NCI-H345 treated with DMSO at 0.1 percent for 48 hours (cell line): ENCODE results near the gene SLC25A52.
"Not testable (repeated sequence)": the region's sequence is repeated elsewhere in the genome, so short reads cannot be mapped to it uniquely, and the experiment has no call there.

Source experiments
- DNase-seq: peaks from one replicate; lab custom pipeline; 2025; ENCODE audit not compliant: unreplicated experiment; lab: John Stamatoyannopoulos, UW

The SLC25A52 gene

DNA sequence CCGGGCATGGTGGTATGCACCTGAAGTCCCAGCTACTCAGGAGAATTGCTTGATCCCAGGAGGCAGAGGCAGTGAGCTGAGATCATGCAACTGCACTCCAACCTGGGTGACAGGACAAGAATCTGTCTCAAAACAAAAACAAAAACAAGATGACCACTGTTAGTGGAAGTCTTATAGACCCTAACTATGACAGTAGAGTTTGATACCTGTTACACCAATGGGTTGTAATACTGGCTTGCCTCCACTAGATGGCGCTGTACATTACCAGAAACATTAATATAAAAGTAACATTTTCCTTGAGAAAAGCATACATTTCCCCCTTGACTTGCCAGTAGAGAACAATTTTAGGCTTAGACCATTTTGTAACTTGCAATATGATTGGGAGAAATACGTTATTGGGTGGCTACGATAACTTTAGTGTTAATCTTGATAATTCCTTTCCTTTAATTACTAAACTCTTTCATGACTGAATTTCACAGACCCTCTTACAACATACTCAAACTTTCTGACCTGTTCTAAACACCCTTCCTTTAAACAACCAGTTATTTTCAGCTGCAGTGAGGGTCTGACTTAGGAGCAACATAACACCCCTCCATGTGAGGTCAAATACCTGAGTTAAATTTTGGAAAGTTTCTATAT lies 19.5 kb downstream of the SLC25A52 start:
- DNase-seq = no peak

- DNase-seq = no peak
These were observed 20.5 kb downstream of the SLC25A52 start for GRCh38 chr18:31740180-31740579.

- DNase-seq = no peak
These were observed 21.0 kb downstream of the SLC25A52 start for GRCh38 chr18:31739651-31740050.

DNA sequence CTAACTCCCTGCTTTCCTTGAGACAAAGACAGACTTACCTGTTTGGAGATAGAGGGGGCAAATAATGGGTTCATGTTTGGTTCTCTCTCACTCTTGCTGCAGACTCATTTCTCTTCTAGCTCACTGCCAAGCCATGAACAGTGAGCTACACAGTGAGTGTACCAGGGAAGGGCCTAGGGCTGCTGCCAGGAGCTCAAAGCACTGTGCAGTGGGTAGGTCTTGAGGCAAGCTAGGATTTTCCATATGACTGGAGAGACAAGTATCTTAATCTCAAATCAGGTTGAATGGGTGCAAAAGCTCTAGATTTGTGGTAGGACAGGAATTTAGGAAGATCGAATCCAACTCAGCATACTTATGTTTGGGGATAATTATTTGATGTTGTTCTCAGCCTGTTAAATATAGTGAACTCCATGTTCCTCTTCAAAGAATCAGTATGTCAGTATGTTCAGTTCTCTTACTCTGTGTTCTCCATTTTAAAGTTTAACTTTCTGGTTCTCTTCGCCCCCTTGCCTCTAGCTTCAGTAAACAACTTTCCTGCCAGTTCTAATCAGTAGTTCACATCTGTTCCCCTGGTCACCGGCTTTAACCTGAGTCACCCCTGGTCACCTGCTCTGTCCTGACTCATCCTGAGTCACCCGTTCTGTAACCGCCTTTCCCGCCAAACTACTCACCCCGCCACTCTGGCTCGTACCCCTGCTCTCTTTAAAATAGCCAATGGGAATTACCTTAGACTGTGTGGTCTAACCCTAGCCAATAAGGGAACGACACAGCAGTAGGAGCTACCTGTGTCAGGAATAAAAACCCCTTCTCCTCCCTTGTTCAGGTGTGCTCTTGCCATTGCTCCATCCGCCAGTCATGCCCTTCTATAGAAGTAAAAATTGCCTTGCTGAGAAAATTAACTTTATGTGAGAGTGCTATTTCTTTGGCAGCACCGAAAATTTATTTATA lies 21.9 kb downstream of the SLC25A52 start:
- no peak for DNase-seq

- no peak for DNase-seq
These were observed 24.1 kb downstream of the SLC25A52 start for GRCh38 chr18:31736630-31737029.

- no peak for DNase-seq
These were observed 29.1 kb downstream of the SLC25A52 start for GRCh38 chr18:31731628-31732027.

GRCh38 chr18:31729196-31729595 lies 31.5 kb downstream of the SLC25A52 start:
- not testable (repeated sequence) for DNase-seq

- no peak for DNase-seq
These were observed 36.5 kb downstream of the SLC25A52 start for GRCh38 chr18:31723990-31724711.

- DNase-seq = no peak
These were observed 37.1 kb downstream of the SLC25A52 start for GRCh38 chr18:31723639-31723989.

DNA sequence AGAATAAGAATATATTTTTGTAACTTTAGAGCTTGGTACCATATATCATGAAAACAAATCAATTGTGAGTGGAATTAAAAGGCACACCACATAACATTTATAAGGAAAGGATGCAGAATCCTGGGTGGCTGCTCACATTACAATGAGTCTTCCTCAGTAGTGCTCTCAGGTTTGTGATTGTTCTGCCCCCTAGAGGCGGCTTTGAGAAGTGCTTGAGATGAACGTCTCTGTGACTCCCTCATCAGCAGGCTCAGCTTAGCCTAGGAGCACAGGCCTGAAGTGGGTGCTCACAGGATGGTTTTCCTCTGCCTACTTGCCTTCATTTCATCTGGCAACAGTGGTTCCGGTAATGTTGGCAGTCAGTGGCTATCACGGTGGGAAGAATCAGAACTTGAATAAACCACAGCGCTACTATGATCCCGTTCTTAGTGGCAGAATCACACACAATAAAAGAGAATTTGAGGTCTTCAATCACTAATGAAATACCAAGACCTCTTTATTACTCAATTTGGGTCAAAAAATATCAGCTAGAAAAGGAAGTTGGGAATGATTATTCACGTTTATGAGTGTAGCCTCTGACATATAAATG lies 38.2 kb downstream of the SLC25A52 start:
- DNase-seq = peak; percentile 66

GRCh38 chr18:31721601-31722000 lies 39.1 kb downstream of the SLC25A52 start:
- DNase-seq = no peak

- no peak for DNase-seq
These were observed 39.8 kb downstream of the SLC25A52 start for GRCh38 chr18:31720867-31721266.

DNA sequence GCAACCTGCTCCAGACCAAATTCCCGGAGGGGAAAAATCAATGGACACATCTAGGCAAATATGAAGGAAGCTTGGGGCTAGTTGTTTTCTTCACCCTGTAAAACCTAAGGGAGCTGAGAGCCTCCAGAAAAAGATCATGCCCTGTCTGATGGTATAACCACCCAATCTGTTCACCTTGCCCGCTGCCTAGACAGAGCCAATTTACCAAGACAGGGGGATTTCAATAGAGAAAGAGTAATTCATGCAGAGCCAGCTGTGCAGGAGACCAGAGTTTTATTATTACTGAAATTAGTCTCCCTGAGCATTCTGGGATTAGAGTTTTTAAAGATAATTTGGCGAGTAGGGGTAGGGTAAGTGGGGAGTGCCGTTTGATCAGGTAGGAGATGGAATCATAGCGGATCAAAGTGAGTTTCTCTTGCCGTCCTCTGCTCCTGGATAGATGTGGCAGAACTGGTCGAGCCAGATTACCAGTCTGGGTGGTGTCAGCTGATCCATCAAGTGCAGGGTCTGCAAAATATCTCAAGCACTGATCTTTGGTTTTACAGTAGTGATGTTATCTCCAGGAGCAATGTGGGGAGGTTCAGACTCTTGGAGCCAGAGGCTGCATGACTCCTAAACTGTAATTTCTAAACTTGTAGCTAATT lies 41.2 kb downstream of the SLC25A52 start:
- no peak for DNase-seq

DNA sequence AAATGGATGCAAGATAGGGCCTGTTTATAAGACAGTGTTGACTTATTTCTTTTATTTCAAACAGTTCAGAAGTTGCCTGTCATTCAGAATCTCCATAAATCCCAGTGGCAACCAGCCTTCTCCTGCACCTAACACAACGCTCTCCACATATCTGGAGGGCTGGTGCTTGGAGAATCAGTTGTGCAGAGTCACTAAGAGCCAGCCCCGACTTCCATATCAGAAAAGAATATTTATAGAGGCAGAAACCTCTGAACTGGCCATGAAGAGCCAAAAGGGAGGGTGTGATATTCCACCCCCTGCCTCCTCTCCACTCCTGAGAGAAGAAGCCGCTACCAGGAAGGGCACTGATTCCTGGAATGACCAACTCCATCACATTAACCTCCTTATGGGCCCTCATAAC lies 42.3 kb downstream of the SLC25A52 start:
- no peak for DNase-seq

DNA sequence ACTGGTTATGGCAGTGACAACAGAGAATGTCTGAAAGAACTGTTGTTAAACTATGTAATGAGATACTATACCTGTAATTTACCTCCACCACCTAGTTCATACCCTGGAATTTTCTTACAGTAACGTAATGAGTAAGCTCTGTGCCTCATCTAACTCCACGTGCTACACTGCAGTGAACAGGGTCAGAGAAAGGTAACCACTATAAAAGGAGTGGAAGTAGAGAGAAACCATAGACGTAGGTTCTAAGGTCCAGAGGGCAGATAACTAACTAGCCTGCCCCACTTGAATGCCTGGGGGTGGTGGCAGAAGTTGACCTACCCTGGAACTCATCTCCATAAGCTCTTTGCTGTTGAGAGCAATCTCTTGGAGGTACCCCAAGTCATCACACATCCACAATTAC lies 44.3 kb downstream of the SLC25A52 start:
- no peak for DNase-seq

- no peak for DNase-seq
These were observed 49.1 kb downstream of the SLC25A52 start for GRCh38 chr18:31711365-31712172.

DNA sequence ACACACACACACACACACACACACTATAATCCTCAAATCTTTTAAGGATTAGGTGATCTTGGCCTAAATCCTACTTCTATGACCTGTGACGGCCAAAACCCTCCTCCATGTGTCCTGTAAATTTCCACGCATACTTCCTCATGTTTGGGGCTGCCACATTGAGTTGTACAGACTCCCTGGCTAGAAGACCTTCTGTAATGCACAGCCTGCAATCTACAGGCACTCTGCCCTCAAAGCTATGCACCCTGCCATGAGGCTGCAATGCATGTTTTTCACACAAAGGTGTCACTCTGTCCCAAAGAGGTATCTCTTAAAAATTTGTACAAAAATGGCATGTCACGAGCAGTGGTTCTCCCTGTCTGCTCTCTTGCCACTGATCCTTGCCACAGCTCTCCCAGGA lies 49.9 kb downstream of the SLC25A52 start:
- DNase-seq = no peak
